ENCODE results near the gene PROZ. TPM values are rescaled to one million over a fixed set of nuclear protein-coding genes. Genes with fewer than 3 reads are reported as not detected.
"Not testable (repeated sequence)": the region's sequence is repeated elsewhere in the genome, so short reads cannot be mapped to it uniquely, and the experiment has no call there.

PROZ gene
- total and polyA plus RNA-seq, 5 donors from 2014 or later: 0.15 TPM; not detected in 3

DNA sequence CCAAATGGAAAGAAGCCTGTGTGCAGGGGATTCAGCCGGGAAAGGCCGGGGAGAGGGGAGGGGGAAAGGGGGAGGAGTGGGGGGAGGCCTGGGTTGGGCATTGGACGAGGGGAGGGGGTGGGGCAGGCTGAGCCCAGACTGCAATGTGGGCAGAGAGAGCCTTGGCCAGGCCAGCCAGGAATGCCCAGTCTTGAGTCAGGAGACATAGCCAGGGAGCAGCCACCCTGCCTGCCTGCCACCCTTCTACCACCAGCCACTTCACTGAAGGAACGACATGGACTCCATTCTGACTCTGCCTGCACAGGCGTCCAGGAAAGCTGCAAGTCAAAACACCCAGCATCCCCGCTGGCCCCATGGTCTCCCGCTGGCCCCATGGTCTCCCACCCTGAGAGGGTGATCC is 498 bp downstream of the PROZ start:
- no peak for ATAC-seq (ENCODE audit: low read depth in 2 of 2)
- Histone ChIP-seq H3K36me3 (ENCODE audit: control insufficient read depth, insufficient read depth, low read length) (no peaks in the 10 kb centered on the region), H3K27me3 (ENCODE audit: control insufficient read depth, insufficient read depth, low read length) (no peaks in the 10 kb centered on the region), H3K9me3 (ENCODE audit: control insufficient read depth in 2 of 2, low read length in 2 of 2) (no peaks in the 10 kb centered on the region), H3K4me3 (ENCODE audit: low read depth, low read length) (no peak overlapping the region), H3K4me1 (ENCODE audit: control insufficient read depth, insufficient read depth, low read length, poor library complexity, severe bottlenecking) (peaks cover 13% of the 10 kb centered on the region), H3K27ac (ENCODE audit: insufficient read depth, low read length, poor library complexity, severe bottlenecking) (no peak overlapping the region)
- Mint-ChIP-seq H3K27me3 (no peaks in the 10 kb centered on the region), H3K4me1 (peaks cover 0 to 31% (median 16%) of the 10 kb centered on the region in 4 donors), H3K27ac (no peak overlapping the region), H3K4me3 (no peak overlapping the region), H3K9me3 (peaks cover 0 to 5% (median 0%) of the 10 kb centered on the region in 7 donors), H3K36me3 (no peaks in the 10 kb centered on the region)
- DNase-seq: no peak

DNA sequence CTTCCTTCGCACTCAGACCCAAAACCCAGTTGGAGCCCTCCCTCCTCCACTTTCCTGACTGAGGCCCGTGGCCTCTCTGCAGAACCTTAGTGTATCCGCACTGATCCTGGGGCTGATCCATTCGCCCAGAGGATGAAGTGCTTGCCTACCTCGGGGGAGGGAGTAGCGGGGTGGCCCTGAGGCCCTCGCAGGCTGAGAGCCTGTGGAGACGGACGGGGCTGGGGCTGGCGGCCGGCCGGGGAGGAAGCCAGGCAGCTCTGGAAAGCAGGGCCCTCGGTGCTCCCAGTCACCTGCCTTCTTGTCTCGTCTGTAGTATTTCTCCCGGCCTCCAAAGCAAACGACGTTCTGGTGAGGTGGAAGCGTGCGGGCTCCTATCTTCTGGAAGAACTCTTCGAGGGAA is 1.3 kb downstream of the PROZ start:
- H3K9me3 ChIP-seq (ENCODE audit: control insufficient read depth in 2 of 2, low read length in 2 of 2): no peaks in the 10 kb centered on the region
- DNase-seq (no peak), ATAC-seq (ENCODE audit: low read depth in 2 of 2) (no peak)
- no peaks in the 10 kb centered on the region for H3K36me3 ChIP-seq (ENCODE audit: control insufficient read depth, insufficient read depth, low read length)
- Mint-ChIP-seq H3K27me3 (no peaks in the 10 kb centered on the region), H3K4me3 (peak overlapping the region in 1 of 4 donors; percentile 52), H3K36me3 (no peaks in the 10 kb centered on the region), H3K27ac (no peak overlapping the region), H3K4me1 (peaks cover 0 to 36% (median 15%) of the 10 kb centered on the region in 4 donors), H3K9me3 (peaks cover 0 to 5% (median 0%) of the 10 kb centered on the region in 7 donors)
- H3K4me3 ChIP-seq (ENCODE audit: low read depth, low read length): no peak overlapping the region
- peaks cover 13% of the 10 kb centered on the region for H3K4me1 ChIP-seq (ENCODE audit: control insufficient read depth, insufficient read depth, low read length, poor library complexity, severe bottlenecking)
- H3K27me3 ChIP-seq (ENCODE audit: control insufficient read depth, insufficient read depth, low read length): no peaks in the 10 kb centered on the region
- no peak overlapping the region for H3K27ac ChIP-seq (ENCODE audit: insufficient read depth, low read length, poor library complexity, severe bottlenecking)

DNA sequence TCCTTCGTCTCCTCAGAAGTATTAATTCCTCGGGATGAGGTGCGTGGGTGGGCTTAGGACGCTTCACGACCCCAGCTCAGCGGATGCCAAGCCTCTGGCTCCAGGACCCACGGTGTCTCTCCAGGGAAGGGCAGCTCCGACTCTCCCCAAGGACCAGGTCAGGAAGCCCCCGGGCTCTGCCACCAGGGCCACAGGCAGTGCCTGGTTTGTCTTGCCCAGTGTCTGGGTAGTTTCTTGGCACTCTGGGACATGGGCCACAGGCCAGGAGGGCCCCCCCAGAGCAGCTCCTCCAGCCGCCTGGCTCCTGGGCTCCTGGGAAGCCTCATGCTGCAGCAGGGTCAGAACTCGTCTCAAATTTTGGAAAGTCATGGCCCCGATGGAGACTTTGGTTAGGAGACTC is 2.5 kb downstream of the PROZ start:
- H3K9me3 Mint-ChIP-seq: peaks cover 0 to 2% (median 0%) of the 10 kb centered on the region in 7 donors
- peak overlapping the region in 1 of 3 donors; percentile 92 for H3K27ac Mint-ChIP-seq
- Histone ChIP-seq H3K36me3 (ENCODE audit: control insufficient read depth, insufficient read depth, low read length) (no peaks in the 10 kb centered on the region), H3K27ac (ENCODE audit: insufficient read depth, low read length, poor library complexity, severe bottlenecking) (peak overlapping the region; percentile 5), H3K4me1 (ENCODE audit: control insufficient read depth, insufficient read depth, low read length, poor library complexity, severe bottlenecking) (peaks cover 13% of the 10 kb centered on the region), H3K9me3 (ENCODE audit: control insufficient read depth in 2 of 2, low read length in 2 of 2) (no peaks in the 10 kb centered on the region), H3K4me3 (ENCODE audit: low read depth, low read length) (no peak overlapping the region), H3K27me3 (ENCODE audit: control insufficient read depth, insufficient read depth, low read length) (no peaks in the 10 kb centered on the region)
- no peaks in the 10 kb centered on the region for H3K27me3 Mint-ChIP-seq
- H3K4me3 Mint-ChIP-seq: peak overlapping the region in 2 of 4 donors; percentile 52 to 86
- no peak for DNase-seq
- peaks cover 0 to 36% (median 17%) of the 10 kb centered on the region in 4 donors for H3K4me1 Mint-ChIP-seq
- no peak for ATAC-seq (ENCODE audit: low read depth in 2 of 2)
- no peaks in the 10 kb centered on the region for H3K36me3 Mint-ChIP-seq

DNA sequence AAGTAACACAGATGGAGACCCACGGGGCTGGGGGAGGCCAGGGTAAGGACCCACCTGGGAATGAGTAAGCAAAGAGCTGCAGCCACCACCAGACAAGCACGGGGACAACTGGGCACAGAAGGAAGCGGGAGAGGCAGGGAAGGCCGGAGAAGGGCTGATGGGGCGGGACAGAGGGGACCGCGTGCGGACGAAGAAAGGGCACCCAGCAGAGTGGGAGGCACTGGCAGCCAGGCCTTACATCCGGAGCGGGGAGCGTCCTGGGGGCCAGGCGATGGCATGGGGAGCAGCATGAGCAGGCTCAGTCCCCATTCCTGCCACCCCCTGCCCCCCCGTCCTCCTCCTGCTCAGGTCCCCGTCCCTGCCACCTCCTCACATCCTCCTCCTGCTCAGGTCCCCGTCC is 3.0 kb downstream of the PROZ start:
- Histone ChIP-seq H3K27me3 (ENCODE audit: control insufficient read depth, insufficient read depth, low read length) (no peaks in the 10 kb centered on the region), H3K9me3 (ENCODE audit: control insufficient read depth in 2 of 2, low read length in 2 of 2) (no peaks in the 10 kb centered on the region), H3K4me3 (ENCODE audit: low read depth, low read length) (no peak overlapping the region), H3K27ac (ENCODE audit: insufficient read depth, low read length, poor library complexity, severe bottlenecking) (no peak overlapping the region), H3K4me1 (ENCODE audit: control insufficient read depth, insufficient read depth, low read length, poor library complexity, severe bottlenecking) (peaks cover 13% of the 10 kb centered on the region), H3K36me3 (ENCODE audit: control insufficient read depth, insufficient read depth, low read length) (no peaks in the 10 kb centered on the region)
- peak overlapping the region in 1 of 3 donors; percentile 92 for H3K27ac Mint-ChIP-seq
- H3K4me1 Mint-ChIP-seq: peaks cover 0 to 36% (median 18%) of the 10 kb centered on the region in 4 donors
- peak in 1 of 3 donors; percentile 26 for DNase-seq
- no peaks in the 10 kb centered on the region for H3K27me3 Mint-ChIP-seq
- ATAC-seq (ENCODE audit: low read depth in 2 of 2): no peak
- H3K36me3 Mint-ChIP-seq: no peaks in the 10 kb centered on the region
- peaks cover 0 to 2% (median 0%) of the 10 kb centered on the region in 7 donors for H3K9me3 Mint-ChIP-seq
- peak overlapping the region in 3 of 4 donors; percentile 47 to 86 (median 67) for H3K4me3 Mint-ChIP-seq

DNA sequence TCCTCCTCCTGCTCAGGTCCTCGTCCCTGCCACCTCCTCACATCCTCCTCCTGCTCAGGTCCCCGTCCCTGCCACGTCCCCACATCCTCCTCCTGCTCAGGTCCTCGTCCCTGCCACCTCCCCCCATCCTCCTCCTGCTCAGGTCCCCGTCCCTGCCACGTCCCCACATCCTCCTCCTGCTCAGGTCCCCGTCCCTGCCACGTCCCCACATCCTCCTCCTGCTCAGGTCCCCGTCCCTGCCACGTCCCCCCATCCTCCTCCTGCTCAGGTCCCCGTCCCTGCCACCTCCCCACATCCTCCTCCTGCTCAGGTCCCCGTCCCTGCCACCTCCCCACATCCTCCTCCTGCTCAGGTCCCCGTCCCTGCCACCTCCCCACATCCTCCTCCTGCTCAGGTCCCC is 3.5 kb downstream of the PROZ start:
- H3K9me3 Mint-ChIP-seq; H3K4me3 ChIP-seq (ENCODE audit: low read depth, low read length); H3K36me3 Mint-ChIP-seq; ATAC-seq (ENCODE audit: low read depth in 2 of 2); H3K27ac Mint-ChIP-seq; H3K9me3 ChIP-seq (ENCODE audit: control insufficient read depth in 2 of 2, low read length in 2 of 2); H3K27me3 Mint-ChIP-seq; H3K36me3 ChIP-seq (ENCODE audit: control insufficient read depth, insufficient read depth, low read length); H3K4me3 Mint-ChIP-seq; H3K27ac ChIP-seq (ENCODE audit: insufficient read depth, low read length, poor library complexity, severe bottlenecking); H3K27me3 ChIP-seq (ENCODE audit: control insufficient read depth, insufficient read depth, low read length): not testable (repeated sequence)
- H3K4me1 Mint-ChIP-seq: peaks cover 0 to 36% (median 18%) of the 10 kb centered on the region in 4 donors
- DNase-seq: peak in 1 of 3 donors; percentile 22
- H3K4me1 ChIP-seq (ENCODE audit: control insufficient read depth, insufficient read depth, low read length, poor library complexity, severe bottlenecking): peaks cover 13% of the 10 kb centered on the region

DNA sequence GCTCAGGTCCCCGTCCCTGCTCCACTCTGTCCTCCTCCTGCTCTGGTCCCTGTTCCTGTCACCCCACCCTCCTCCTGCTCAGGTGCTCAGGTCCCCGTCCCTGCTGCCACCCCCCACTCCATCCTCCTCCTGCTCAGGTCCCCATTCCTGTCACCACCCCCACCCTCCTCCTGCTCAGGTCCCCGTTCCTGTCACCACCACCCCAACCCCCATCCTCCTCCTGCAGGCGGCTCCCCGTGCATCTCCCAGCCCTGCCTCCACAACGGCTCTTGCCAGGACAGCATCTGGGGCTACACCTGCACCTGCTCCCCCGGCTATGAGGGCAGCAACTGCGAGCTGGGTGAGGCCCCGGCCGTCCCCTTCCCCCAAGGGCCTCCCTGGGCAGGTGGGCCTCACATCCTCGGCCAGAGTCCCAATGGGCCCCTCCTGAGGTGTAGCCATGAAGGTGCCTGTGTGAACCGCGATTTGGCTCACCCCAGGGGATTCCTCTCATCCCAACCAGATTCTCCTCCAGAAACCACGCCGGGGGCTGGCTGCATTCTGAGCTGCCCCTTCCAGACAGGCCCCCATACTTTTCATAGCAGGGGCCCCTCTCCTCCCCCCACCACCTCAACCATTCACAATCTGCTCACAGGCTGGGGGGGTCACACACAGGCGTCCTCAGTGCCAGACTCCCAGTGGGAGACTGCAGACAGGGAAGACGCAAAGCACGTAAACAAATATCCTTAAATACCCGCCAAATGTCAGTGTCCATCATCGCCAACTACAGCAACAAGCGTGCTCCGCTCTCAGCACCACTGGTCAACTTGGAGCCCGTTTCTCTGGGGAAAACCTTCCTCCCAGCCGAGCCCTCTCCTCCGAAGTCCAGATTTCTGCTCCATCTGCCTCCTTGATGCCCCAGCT is 4.6 kb downstream of the PROZ start:
- H3K9me3 Mint-ChIP-seq: peaks cover 0 to 3% (median 0%) of the 10 kb centered on the region in 7 donors
- peaks cover 9% of the 10 kb centered on the region for H3K36me3 Mint-ChIP-seq
- ATAC-seq (ENCODE audit: low read depth in 2 of 2): peak; percentile 13 to 32
- H3K27ac Mint-ChIP-seq: peak overlapping the region in 2 of 3 donors; percentile 74 to 86
- Histone ChIP-seq H3K9me3 (ENCODE audit: control insufficient read depth in 2 of 2, low read length in 2 of 2) (peaks cover 0 to 1% of the 10 kb centered on the region in 2 experiments), H3K4me3 (ENCODE audit: low read depth, low read length) (no peak overlapping the region), H3K4me1 (ENCODE audit: control insufficient read depth, insufficient read depth, low read length, poor library complexity, severe bottlenecking) (peaks cover 13% of the 10 kb centered on the region), H3K27ac (ENCODE audit: insufficient read depth, low read length, poor library complexity, severe bottlenecking) (no peak overlapping the region), H3K27me3 (ENCODE audit: control insufficient read depth, insufficient read depth, low read length) (no peaks in the 10 kb centered on the region), H3K36me3 (ENCODE audit: control insufficient read depth, insufficient read depth, low read length) (no peaks in the 10 kb centered on the region)
- peak overlapping the region in 3 of 4 donors; percentile 41 to 52 (median 51) for H3K4me3 Mint-ChIP-seq
- H3K4me1 Mint-ChIP-seq: peaks cover 4 to 36% (median 18%) of the 10 kb centered on the region in 4 donors
- H3K27me3 Mint-ChIP-seq: no peaks in the 10 kb centered on the region
- DNase-seq: peak in 2 of 3 donors; percentile 30 to 37

DNA sequence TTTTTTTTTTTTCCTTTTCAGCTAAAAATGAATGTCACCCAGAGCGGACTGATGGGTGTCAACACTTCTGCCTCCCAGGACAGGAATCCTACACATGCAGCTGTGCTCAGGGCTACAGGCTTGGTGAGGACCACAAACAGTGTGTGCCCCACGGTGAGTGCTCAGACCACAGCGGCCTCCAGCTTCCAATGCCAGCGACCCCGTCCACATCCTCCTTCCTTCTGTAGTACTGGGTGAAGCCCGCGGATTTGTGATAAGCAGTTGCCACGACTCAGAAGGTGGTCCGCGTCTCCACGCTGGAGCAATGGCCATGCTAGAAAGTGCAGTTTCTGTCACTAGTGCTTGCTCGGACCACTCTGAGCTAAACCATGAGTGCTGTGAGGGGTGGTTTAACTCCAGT is 6.0 kb downstream of the PROZ start:
- peaks cover 13% of the 10 kb centered on the region for H3K4me1 ChIP-seq (ENCODE audit: control insufficient read depth, insufficient read depth, low read length, poor library complexity, severe bottlenecking)
- DNase-seq (no peak), ATAC-seq (ENCODE audit: low read depth in 2 of 2) (no peak)
- Mint-ChIP-seq H3K9me3 (peaks cover 0 to 7% (median 0%) of the 10 kb centered on the region in 7 donors), H3K4me1 (peaks cover 4 to 35% (median 18%) of the 10 kb centered on the region in 4 donors), H3K27ac (peak overlapping the region in 2 of 3 donors; percentile 11 to 52), H3K4me3 (peak overlapping the region in 1 of 4 donors; percentile 73), H3K36me3 (peaks cover 19% of the 10 kb centered on the region), H3K27me3 (no peaks in the 10 kb centered on the region)
- H3K9me3 ChIP-seq (ENCODE audit: control insufficient read depth in 2 of 2, low read length in 2 of 2): peaks cover 0 to 1% of the 10 kb centered on the region in 2 experiments
- H3K27ac ChIP-seq (ENCODE audit: insufficient read depth, low read length, poor library complexity, severe bottlenecking): no peak overlapping the region
- no peak overlapping the region for H3K4me3 ChIP-seq (ENCODE audit: low read depth, low read length)
- H3K36me3 ChIP-seq (ENCODE audit: control insufficient read depth, insufficient read depth, low read length): no peaks in the 10 kb centered on the region
- no peaks in the 10 kb centered on the region for H3K27me3 ChIP-seq (ENCODE audit: control insufficient read depth, insufficient read depth, low read length)
